A673 (cell line): ENCODE data around the gene SLC35G1. TPM values are rescaled to one million over a fixed set of nuclear protein-coding genes. Genes with fewer than 3 reads are reported as not detected.

Experiments
- BruUV-seq: library from RNA; stranded (reverse); fragments of 400-500 nt; replicated peaks from 2 replicates; lab custom pipeline; 2021; lab: Mats Ljungman, UMichigan
- CTCF ChIA-PET: fragments of 300-600 bp; sonication (Branson Sonifier 250); formaldehyde crosslinking; loops from one replicate; lab custom pipeline; 2022; ENCODE audit warnings: antibody characterized with exemption; lab: Charles Lee
- POLR2A ChIA-PET: fragments of 300-600 bp; sonication (Branson Sonifier 250); formaldehyde crosslinking; loops from one replicate; lab custom pipeline; 2022; ENCODE audit warnings: antibody characterized with exemption; ENCODE audit not compliant: low non-redundant PET; lab: Charles Lee
- DNase-seq: peaks from one replicate; pipeline ENCODE4 v3.0.0-alpha.2; 2015; ENCODE audit warnings: low spot score
- H3K27ac ChIP-seq: fragments of 200-600 bp; sonication (generic); 2 replicates; pipeline ENCODE4 v1.5.1; 2016; ENCODE audit warnings: mixed run types, low read depth, mild to moderate bottlenecking, mixed read lengths, antibody characterized with exemption, low read length; ENCODE audit not compliant: poor library complexity, severe bottlenecking
- H3K27me3 ChIP-seq: fragments of 200-600 bp; sonication (generic); replicated peaks from 2 replicates; pipeline ENCODE4 v1.6.1; 2017; ENCODE audit warnings: mixed run types, low read depth, mild to moderate bottlenecking, mixed read lengths, antibody characterized with exemption, low read length; ENCODE audit not compliant: insufficient read depth, poor library complexity
- H3K36me3 ChIP-seq: fragments of 200-600 bp; sonication (generic); 2 replicates; pipeline ENCODE4 v1.6.1; 2016; ENCODE audit warnings: mixed run types, mild to moderate bottlenecking, mixed read lengths, antibody characterized with exemption, low read length; ENCODE audit not compliant: insufficient read depth, poor library complexity, severe bottlenecking
- H3K4me1 ChIP-seq: fragments of 200-600 bp; sonication (generic); 2 replicates; pipeline ENCODE4 v1.6.1; 2017; ENCODE audit warnings: mixed run types, mild to moderate bottlenecking, mixed read lengths, antibody characterized with exemption, low read length; ENCODE audit not compliant: insufficient read depth, poor library complexity, severe bottlenecking
- H3K4me3 ChIP-seq: fragments of 200-600 bp; sonication (generic); 2 replicates; pipeline ENCODE4 v1.5.1; 2016; ENCODE audit warnings: low read depth, mixed run types, mild to moderate bottlenecking, mixed read lengths, low read length; ENCODE audit not compliant: poor library complexity, severe bottlenecking
- H3K9me3 ChIP-seq: fragments of 200-600 bp; sonication (generic); 2 replicates; pipeline ENCODE4 v1.6.1; 2016; ENCODE audit warnings: mixed run types, low read depth, mild to moderate bottlenecking, mixed read lengths, antibody characterized with exemption, low read length; ENCODE audit not compliant: poor library complexity, severe bottlenecking
- EZH2 ChIP-seq: fragments of 200-600 bp; sonication (generic); IDR thresholded peaks from 2 replicates; pipeline ENCODE4 v1.6.1; 2017; ENCODE audit warnings: borderline replicate concordance, low read depth, mild to moderate bottlenecking, mixed read lengths, antibody characterized with exemption, low read length; ENCODE audit not compliant: poor library complexity, severe bottlenecking
- intact Hi-C: fragments of 100-400 bp; cut with micrococcal nuclease; formaldehyde crosslinking; loops from one replicate; pipeline ENCODE4 v1.10.0; 2022; ENCODE audit not compliant: unreplicated experiment
- total RNA-seq: library from RNA; stranded (reverse); gene quantifications from 2 replicates; pipeline ENCODE4 v1.2.3, GENCODE V29; 2021
- TF ChIP-seq, protein P1 (sequence below): fragments of 300-800, 200-600 bp; sonication (generic); conservative IDR thresholded peaks from 2 replicates; pipeline ENCODE4 v1.5.1; 2017; ENCODE audit warnings: low read depth, mild to moderate bottlenecking, antibody characterized with exemption, low read length, moderate library complexity, mixed read lengths

Gene SLC35G1
- total RNA-seq, 1 experiment from 2014 or later: 9.5 TPM

DNA sequence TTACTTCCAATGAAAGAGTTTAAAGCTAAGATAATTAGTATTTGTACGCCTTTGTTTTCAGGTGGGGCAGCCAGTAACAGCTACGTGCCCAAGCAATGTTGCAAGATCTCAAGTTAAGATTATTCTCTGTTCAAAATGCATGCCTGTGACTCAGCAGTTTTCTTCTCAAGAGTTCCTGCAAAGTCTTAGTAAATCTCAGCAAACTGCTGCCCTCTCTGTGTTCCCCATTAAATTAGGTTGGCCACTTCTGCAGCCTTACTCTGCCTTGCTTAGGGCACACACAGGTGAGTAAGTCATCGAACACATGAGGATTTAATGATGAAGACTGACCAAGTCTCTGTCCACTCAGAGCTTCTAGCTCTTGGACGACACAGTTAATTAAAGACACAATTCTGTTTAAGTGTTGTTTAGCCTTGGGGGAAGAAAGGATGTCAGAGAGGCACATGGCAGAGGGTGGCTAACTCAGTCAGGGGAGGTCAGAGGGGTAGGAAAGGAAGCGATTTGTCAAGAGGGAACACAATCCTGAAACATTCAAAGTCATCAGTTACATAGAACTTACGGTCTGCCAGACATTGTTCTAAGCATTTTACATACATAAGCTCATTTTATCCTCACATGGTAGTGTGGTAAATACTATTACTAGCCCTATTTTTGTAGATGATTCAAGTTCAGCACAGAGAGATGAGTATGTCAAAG, 20.2 kb upstream of the SLC35G1 start:
- no peak overlapping the region for H3K4me3 ChIP-seq
- CTCF ChIA-PET: no interaction called here
- TF ChIP-seq EZH2: no peak
- TF ChIP-seq, protein P1, sequence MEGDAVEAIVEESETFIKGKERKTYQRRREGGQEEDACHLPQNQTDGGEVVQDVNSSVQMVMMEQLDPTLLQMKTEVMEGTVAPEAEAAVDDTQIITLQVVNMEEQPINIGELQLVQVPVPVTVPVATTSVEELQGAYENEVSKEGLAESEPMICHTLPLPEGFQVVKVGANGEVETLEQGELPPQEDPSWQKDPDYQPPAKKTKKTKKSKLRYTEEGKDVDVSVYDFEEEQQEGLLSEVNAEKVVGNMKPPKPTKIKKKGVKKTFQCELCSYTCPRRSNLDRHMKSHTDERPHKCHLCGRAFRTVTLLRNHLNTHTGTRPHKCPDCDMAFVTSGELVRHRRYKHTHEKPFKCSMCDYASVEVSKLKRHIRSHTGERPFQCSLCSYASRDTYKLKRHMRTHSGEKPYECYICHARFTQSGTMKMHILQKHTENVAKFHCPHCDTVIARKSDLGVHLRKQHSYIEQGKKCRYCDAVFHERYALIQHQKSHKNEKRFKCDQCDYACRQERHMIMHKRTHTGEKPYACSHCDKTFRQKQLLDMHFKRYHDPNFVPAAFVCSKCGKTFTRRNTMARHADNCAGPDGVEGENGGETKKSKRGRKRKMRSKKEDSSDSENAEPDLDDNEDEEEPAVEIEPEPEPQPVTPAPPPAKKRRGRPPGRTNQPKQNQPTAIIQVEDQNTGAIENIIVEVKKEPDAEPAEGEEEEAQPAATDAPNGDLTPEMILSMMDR: no peak
- H3K27me3 ChIP-seq: no peaks in the 10 kb centered on the region
- no peak overlapping the region for H3K27ac ChIP-seq
- no peak for DNase-seq
- intact Hi-C loops: no loop called here
- POLR2A ChIA-PET: no interaction called here
- H3K36me3 ChIP-seq: no peaks in the 10 kb centered on the region
- BruUV-seq: no TSS peak
- H3K9me3 ChIP-seq: no peaks in the 10 kb centered on the region
- no peaks in the 10 kb centered on the region for H3K4me1 ChIP-seq

DNA sequence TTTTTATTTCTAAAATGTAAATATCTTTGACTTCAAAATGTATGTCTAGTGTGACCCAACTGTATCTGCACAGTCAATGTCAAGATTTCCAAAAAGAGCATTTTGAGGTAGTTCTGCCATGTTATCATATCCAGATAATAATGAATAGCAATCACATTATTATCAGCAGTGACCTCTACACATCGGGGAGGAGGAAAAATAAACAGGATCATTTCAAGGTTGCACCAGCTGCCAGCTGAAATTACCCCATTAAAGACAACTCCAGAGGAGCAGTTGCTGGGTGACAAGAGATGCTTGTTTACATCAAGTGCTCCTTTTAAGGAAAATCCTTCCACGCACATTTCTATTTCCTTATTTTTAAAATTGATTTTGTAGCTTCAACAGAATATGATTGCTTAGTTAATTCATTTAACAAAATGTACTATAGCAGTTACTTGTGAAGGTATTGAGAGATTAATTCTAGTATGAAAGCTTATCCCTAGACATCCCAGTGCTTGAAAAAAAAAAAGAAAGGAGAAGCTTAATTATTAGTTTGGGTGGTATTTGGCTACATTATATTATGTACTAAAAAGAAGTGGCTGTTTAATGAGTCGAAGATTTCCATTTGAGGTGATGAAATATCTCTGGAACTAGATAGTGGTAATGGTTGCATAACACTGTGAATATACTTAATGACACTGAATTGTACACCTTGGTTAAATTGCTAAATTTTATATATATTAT, 19.3 kb upstream of the SLC35G1 start:
- H3K36me3 ChIP-seq: no peaks in the 10 kb centered on the region
- intact Hi-C loops: no loop called here
- no peaks in the 10 kb centered on the region for H3K4me1 ChIP-seq
- H3K9me3 ChIP-seq: no peaks in the 10 kb centered on the region
- POLR2A ChIA-PET: no interaction called here
- no peak for DNase-seq
- no TSS peak for BruUV-seq
- H3K4me3 ChIP-seq: no peak overlapping the region
- H3K27me3 ChIP-seq: no peaks in the 10 kb centered on the region
- no peak for TF ChIP-seq EZH2
- TF ChIP-seq, protein P1: no peak
- CTCF ChIA-PET: no interaction called here
- H3K27ac ChIP-seq: no peak overlapping the region

DNA sequence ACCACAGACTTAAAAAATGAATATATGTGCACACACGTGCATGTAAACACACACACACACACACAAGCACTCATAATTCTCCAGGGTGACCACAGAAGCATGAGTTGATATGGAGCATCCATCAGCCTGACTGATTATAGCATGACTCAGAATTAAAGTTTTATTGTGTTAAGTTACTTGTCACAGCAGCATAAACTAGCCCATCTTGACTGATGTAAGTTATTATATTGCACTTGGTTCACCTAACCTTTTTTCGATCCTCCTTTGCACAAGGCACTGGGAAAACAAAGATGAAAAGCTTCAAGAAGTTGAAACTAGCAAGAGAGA, 18.8 kb upstream of the SLC35G1 start:
- Histone ChIP-seq H3K27me3 (no peaks in the 10 kb centered on the region), H3K36me3 (no peaks in the 10 kb centered on the region), H3K4me1 (no peaks in the 10 kb centered on the region), H3K9me3 (no peaks in the 10 kb centered on the region), H3K4me3 (no peak overlapping the region), H3K27ac (no peak overlapping the region)
- no peak for DNase-seq
- POLR2A ChIA-PET: no interaction called here
- TF ChIP-seq, protein P1: no peak
- no peak for TF ChIP-seq EZH2
- no TSS peak for BruUV-seq
- intact Hi-C loops: no loop called here
- CTCF ChIA-PET: no interaction called here
